HT1080 (cell line): ENCODE results near the gene CSN3. TPM values are rescaled to one million over a fixed set of nuclear protein-coding genes. Genes with fewer than 3 reads are reported as not detected.

Experiments
- DNase-seq: peaks from one replicate; pipeline ENCODE4 v3.0.0-alpha.2; 2015; ENCODE audit warnings: low read depth
- total RNA-seq: library from RNA; depleted of rRNA; stranded (reverse); fragments of >200 nt; shearing (Covaris generic); gene quantifications from 2 replicates; pipeline ENCODE4 v1.2.3, GENCODE V29; 2014; rRNA removed

Gene CSN3
- total RNA-seq, 1 experiment from 2014 or later, result not detected

DNA sequence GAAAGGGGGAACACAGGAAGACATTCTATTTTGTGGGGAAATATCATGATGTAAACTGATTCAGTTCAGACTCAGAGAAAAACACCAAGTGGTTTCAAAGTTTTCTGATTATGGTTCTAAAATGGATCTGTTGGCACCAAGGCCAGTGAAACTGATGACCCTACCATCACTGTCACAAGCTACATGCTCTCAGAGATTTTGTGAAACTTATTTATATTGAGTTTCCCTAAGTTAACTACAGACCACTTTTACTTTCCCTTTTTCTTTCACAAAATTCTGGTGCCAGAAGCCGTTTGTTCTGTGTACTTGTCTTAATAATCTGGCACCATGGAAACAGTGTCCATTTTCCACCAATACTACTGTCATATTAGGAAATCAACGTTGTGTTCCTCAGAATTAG, 48.9 kb downstream of the CSN3 start:
- no peak for DNase-seq

DNA sequence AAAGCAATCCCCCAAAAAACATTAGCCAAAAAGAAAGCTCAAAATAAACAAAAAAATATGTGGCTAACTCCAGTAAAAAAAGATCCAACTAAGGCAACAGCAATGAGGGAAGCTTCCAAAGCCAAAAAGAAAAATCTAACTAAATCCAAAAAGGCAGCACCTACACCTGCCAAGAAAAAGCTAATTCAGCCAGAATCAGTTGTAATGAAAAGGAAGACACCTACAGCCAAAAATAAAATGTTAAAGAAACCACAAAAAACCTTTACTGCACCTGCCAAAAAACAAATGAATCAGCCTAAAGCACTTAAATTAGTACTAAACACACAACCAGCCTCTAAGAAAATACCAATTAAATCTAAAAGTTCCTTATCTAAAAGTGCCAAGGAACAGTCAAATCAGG, 55.2 kb downstream of the CSN3 start:
- no peak for DNase-seq

DNA sequence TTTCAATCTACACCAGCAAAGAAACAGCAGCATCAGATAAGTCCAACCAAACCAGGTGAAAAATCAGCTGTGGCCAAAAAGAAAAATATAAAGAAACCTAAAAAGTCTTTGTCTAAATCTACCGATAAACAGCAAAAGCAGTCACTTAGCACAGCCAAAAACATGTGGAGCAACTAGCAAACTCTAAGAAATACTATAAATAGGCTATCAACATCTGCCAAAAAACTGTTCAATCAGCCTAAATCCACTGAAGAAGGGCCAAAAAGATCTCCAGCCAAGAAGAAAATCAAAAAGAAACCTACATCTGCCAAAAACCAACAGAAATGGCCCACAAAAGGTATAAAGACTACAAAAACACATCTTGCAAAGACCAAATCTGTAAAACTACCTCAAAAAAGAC, 55.7 kb downstream of the CSN3 start:
- DNase-seq, result no peak

- no peak for DNase-seq
Observed at GRCh38 chr4:70299643-70300042, 57.2 kb downstream of the CSN3 start.

DNA sequence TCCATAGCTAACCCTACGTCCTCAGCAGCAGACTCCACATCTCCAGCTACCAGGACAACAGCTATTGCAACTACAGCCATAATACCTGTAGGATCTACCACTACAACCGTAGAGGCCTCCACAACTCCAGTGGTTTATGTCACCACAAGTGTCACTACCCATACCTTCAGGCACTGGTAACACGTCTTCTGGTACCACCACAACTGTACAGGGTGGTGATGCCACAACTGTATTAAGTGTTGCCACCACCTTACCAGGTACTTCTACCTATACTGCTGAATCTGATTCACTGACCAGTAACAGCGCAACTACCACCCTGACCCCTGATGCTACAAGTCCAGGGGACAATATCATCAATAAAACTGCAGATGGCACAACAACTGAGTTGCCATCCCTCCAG, 57.8 kb downstream of the CSN3 start:
- DNase-seq, result no peak

Other genes starting within 250 kb of the CSN3 start
- gene STATH, start 246.6 kb upstream of the CSN3 start, total RNA-seq, result not detected in 2 replicates
- gene HTN3, start 214.1 kb upstream of the CSN3 start, total RNA-seq, result 0.80 and 1.1 TPM in 2 replicates
- 0.19 TPM in 1 of 2 replicates, not detected in the other for gene HTN1, start 192.2 kb upstream of the CSN3 start, total RNA-seq
- gene PRR27, start 88.4 kb upstream of the CSN3 start, total RNA-seq, result not detected in 2 replicates
- not detected in 2 replicates for gene ODAM, start 46.9 kb upstream of the CSN3 start, total RNA-seq
- gene FDCSP, start 16.5 kb upstream of the CSN3 start, total RNA-seq, result not detected in 2 replicates
- gene CABS1, start 92.4 kb downstream of the CSN3 start, total RNA-seq, result not detected in 2 replicates
- gene SMR3A, start 118.2 kb downstream of the CSN3 start, total RNA-seq, result not detected in 2 replicates
- gene SMR3B, start 140.5 kb downstream of the CSN3 start, total RNA-seq, result not detected in 2 replicates
- not detected in 2 replicates for gene OPRPN, start 155.3 kb downstream of the CSN3 start, total RNA-seq
- not detected in 2 replicates for gene MUC7, start 229.6 kb downstream of the CSN3 start, total RNA-seq